AG04449 (cell line): ENCODE measurements around the gene OPN1LW.

Experiments
- CTCF ChIA-PET: fragments of 350-600 bp; formaldehyde crosslinking; extraction: SDS; loops from one replicate; lab custom pipeline; 2021; ENCODE audit warnings: antibody characterized with exemption; lab: Yijun Ruan, JAX
- POLR2A ChIA-PET: fragments of 400-600, 350-600 bp; formaldehyde crosslinking; extraction: SDS; loops from one replicate; lab custom pipeline; 2020; ENCODE audit warnings: antibody characterized with exemption, inconsistent platforms; lab: Yijun Ruan, JAX
- DNase-seq: peaks from one replicate; pipeline ENCODE4 v3.0.0-alpha.2; 2010; ENCODE audit warnings: low read depth, low spot score
- H3K4me3 ChIP-seq: 2 replicates; pipeline ENCODE4 v1.5.1; 2011; ENCODE audit warnings: low read depth, mild to moderate bottlenecking, control low read depth, low read length
- TF ChIP-seq, protein P1 (sequence below): IDR thresholded peaks from one replicate; pipeline ENCODE4 v1.5.1; 2011; ENCODE audit warnings: mild to moderate bottlenecking, moderate library complexity, low read length, control low read depth, inconsistent platforms; ENCODE audit not compliant: insufficient read depth; ENCODE audit errors: missing control alignments

Gene OPN1LW

DNA sequence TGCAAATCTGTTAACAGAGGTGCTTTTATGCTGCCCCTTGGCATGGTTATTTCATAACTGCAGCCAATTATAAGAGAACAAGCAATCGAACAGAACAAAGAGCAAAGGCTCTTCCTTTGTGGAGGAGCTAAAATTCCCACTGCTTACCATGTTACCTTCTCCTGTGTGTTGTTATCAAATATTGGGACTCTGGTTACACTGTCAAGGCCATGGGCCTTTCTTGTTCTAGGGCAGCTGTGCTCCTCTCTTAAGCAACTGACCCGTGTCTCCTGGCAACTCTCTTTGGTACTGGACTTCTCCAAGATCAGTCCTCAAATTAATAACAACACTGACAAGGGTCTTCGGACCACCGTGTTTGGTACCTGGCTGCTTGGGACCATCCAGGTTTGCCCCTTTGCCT, 12.1 kb upstream of the OPN1LW start:
- ChIA-PET POLR2A (no interaction called here), CTCF (no interaction called here)
- TF ChIP-seq, protein P1, sequence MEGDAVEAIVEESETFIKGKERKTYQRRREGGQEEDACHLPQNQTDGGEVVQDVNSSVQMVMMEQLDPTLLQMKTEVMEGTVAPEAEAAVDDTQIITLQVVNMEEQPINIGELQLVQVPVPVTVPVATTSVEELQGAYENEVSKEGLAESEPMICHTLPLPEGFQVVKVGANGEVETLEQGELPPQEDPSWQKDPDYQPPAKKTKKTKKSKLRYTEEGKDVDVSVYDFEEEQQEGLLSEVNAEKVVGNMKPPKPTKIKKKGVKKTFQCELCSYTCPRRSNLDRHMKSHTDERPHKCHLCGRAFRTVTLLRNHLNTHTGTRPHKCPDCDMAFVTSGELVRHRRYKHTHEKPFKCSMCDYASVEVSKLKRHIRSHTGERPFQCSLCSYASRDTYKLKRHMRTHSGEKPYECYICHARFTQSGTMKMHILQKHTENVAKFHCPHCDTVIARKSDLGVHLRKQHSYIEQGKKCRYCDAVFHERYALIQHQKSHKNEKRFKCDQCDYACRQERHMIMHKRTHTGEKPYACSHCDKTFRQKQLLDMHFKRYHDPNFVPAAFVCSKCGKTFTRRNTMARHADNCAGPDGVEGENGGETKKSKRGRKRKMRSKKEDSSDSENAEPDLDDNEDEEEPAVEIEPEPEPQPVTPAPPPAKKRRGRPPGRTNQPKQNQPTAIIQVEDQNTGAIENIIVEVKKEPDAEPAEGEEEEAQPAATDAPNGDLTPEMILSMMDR, result no peak
- no peak for DNase-seq
- no peak overlapping the region for H3K4me3 ChIP-seq

DNA sequence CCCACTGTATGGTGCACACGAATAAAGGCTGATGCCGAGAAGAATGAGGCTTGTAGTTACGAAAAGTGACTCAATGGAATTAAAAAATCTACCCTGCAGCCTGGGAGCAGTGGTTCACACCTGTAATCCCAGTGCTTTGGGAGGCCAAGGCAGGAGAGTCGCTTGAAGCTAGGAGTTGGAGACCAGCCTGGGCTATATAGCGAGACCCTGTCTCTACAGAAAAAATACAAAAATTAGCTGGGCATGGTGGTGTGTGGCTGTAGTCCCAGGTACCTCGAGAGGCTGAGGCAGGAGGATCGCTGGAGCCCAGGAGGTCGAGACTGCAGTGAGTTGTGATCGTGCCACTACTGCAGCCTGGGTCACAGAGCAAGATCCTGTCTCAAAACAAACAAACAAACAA, 11.7 kb upstream of the OPN1LW start:
- POLR2A ChIA-PET, result no interaction called here
- TF ChIP-seq, protein P1, result no peak
- no peak for DNase-seq
- no peak overlapping the region for H3K4me3 ChIP-seq
- CTCF ChIA-PET, result no interaction called here

DNA sequence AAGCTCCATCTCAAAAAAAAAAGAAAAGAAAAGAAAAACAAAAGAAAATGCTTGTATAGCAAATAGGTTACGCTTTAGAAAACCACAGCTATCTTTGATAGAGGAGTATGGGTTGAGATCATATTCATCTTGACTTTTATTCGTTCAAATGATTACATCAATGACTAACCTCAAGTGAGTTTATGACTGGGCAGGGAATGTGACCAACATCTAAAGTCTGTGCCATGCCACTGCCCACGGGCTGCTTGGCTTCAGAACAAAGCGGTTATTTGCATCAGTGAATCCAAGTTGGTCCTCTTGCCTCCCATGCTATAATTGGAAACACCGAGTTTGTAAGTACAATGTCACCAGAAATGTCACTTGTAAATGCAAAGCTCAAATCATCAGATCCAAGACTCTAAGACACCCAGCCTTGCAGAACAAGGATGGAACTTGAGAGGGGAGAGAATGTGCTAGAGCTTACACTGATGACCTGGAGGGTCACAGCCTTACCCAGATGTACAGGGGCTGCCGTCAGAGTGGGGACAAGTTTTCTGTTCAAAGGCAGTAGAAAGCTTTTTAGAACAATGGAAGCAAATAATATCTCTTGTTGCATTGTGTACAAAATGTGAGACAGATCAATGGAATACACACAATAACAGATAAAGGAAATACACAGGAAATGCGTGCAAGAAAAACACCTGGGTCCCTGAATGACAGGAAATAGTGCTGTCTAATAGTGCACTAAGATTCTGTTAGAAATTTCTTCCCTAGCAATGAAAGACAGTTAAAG, 8.4 kb upstream of the OPN1LW start:
- H3K4me3 ChIP-seq, result no peak overlapping the region
- CTCF ChIA-PET, result interaction anchor here (1.0 to 2.1 kb wide), 7 partner anchors 8 to 177 kb away, joined by 3 to 6 read pairs (median 3); no protein-coding TSS in a partner anchor
- POLR2A ChIA-PET, result no interaction called here
- TF ChIP-seq, protein P1, result no peak
- DNase-seq, result no peak

DNA sequence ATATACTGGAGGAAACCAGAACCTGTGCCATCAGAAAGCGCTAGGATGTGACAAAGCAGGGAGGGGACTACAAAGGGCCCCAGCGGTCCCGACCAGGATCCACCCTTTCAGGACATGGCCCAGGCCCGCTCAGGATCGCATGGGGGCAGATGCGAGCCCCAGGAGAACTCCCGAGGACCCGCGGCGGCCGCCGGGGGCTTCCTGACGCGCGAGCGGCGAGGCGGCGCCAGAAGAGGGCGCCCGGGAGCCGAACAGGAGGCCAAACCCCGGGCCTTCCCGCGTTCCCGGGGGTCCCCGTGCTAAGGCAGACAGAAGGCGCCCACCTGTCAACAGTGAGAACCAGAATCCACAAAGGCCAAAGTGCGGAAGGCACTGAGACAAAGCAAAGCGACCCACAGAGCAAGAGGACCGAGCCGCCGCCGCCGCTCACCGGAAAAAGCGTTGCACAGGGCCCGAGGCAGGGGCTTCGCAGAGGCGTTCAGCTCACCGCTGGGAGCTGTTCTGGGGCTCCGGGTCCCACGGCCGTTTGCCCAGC, 7.3 kb upstream of the OPN1LW start:
- TF ChIP-seq, protein P1, result peak; percentile 65
- ChIA-PET CTCF (interaction anchor here (1.0 to 2.1 kb wide), 6 partner anchors 9 to 176 kb away, joined by 3 to 5 read pairs (median 3); no protein-coding TSS in a partner anchor), POLR2A (no interaction called here)
- H3K4me3 ChIP-seq, result peak overlapping the region; percentile 45
- no peak for DNase-seq

DNA sequence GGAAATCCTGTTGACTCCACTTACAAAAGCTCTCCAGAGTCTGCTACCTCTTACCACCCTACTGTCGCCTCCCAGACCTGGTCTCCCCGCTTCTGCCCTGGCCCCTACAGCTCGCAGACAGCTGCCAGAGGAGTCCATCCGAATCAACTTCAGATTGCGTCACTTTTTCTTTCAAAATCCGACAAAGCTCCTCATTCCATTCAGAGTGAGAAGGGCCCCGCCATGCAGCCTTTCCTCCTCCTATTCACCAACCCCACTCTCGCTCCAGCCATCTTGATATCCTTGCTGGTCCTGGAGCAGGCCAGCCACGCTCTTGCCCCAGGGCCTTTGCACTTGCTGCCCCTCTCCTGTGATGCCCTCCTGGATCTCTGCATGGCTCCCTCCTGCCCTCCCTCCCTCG, 5.2 kb upstream of the OPN1LW start:
- CTCF ChIA-PET, result no interaction called here

DNA sequence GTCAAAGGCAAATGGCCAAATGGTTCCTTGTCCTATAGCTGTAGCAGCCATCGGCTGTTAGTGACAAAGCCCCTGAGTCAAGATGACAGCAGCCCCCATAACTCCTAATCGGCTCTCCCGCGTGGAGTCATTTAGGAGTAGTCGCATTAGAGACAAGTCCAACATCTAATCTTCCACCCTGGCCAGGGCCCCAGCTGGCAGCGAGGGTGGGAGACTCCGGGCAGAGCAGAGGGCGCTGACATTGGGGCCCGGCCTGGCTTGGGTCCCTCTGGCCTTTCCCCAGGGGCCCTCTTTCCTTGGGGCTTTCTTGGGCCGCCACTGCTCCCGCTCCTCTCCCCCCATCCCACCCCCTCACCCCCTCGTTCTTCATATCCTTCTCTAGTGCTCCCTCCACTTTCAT, 3.8 kb upstream of the OPN1LW start:
- POLR2A ChIA-PET, result no interaction called here
- DNase-seq, result no peak
- TF ChIP-seq, protein P1, result no peak
- H3K4me3 ChIP-seq, result no peak overlapping the region
- CTCF ChIA-PET, result no interaction called here

More for the DNA sequence above, 5.2 kb upstream of the OPN1LW start:
- H3K4me3 ChIP-seq, result no peak overlapping the region
- TF ChIP-seq, protein P1, result no peak
- POLR2A ChIA-PET, result no interaction called here
- DNase-seq, result no peak
